ENCODE measurements around the gene SMG6.

GRCh38 chr17:2144701-2145100 lies 158.9 kb downstream of the SMG6 start:
- no peak for TF ChIP-seq EP300 (IDR thresholded peaks at IDR 0.05; ENCODE audit: borderline replicate concordance)
- TF ChIP-seq REST (IDR thresholded peaks at IDR 0.05; ENCODE audit: low read depth), result no peak
- no peak for TF ChIP-seq EGR1 (IDR thresholded peaks at IDR 0.05)
- TF ChIP-seq MAX (IDR thresholded peaks at IDR 0.05), result no peak
- no peak for TF ChIP-seq TEAD4 (IDR thresholded peaks at IDR 0.05)
- TF ChIP-seq USF1 (IDR thresholded peaks at IDR 0.05), result no peak
- no peak for TF ChIP-seq NFIC (IDR thresholded peaks at IDR 0.05)
- no peak for TF ChIP-seq TCF12 (IDR thresholded peaks at IDR 0.05; ENCODE audit: low read depth)
- TF ChIP-seq TAF1 (IDR thresholded peaks at IDR 0.05; ENCODE audit: low read depth), result no peak
- TF ChIP-seq CEBPB (IDR thresholded peaks at IDR 0.05), result no peak
- no peak for TF ChIP-seq CREB1 (IDR thresholded peaks at IDR 0.05; ENCODE audit: low read depth)
- no peak for TF ChIP-seq YY1 (IDR thresholded peaks at IDR 0.05; ENCODE audit: low read depth)

All from Ishikawa (cell line).